OCI-M2 (cell line): ENCODE results near the gene IDH3G.

Experiments used
- DNase-seq: peaks from one replicate; lab custom pipeline; 2025; ENCODE audit not compliant: unreplicated experiment; lab: John Stamatoyannopoulos, UW

Gene IDH3G

GRCh38 chrX:153816831-153817690 is 22.9 kb upstream of the IDH3G start:
- no peak for DNase-seq

- no peak for DNase-seq
These were observed 20.6 kb upstream of the IDH3G start for GRCh38 chrX:153814591-153815315.

- no peak for DNase-seq
These were observed 19.0 kb upstream of the IDH3G start for GRCh38 chrX:153813161-153813560.

GRCh38 chrX:153812220-153812619 is 18.0 kb upstream of the IDH3G start:
- no peak for DNase-seq

GRCh38 chrX:153807976-153808375 is 13.8 kb upstream of the IDH3G start:
- no peak for DNase-seq

GRCh38 chrX:153806999-153807575 is 12.9 kb upstream of the IDH3G start:
- DNase-seq: no peak

- DNase-seq: no peak
These were observed 11.3 kb upstream of the IDH3G start for GRCh38 chrX:153805436-153805835.

GRCh38 chrX:153804621-153805020 is 10.4 kb upstream of the IDH3G start:
- DNase-seq: no peak

- no peak for DNase-seq
These were observed 10.0 kb upstream of the IDH3G start for GRCh38 chrX:153804100-153804595.

- DNase-seq: no peak
These were observed 9.3 kb upstream of the IDH3G start for GRCh38 chrX:153803211-153804099.

- no peak for DNase-seq
These were observed 8.4 kb upstream of the IDH3G start for GRCh38 chrX:153802513-153803045.

- DNase-seq: no peak
These were observed 7.5 kb upstream of the IDH3G start for GRCh38 chrX:153801669-153802068.

- no peak for DNase-seq
These were observed 6.6 kb upstream of the IDH3G start for GRCh38 chrX:153800746-153801145.

- DNase-seq: no peak
These were observed 6.1 kb upstream of the IDH3G start for GRCh38 chrX:153800177-153800722.

GRCh38 chrX:153799326-153799725 is 5.2 kb upstream of the IDH3G start:
- DNase-seq: no peak

- no peak for DNase-seq
These were observed 3.3 kb upstream of the IDH3G start for GRCh38 chrX:153797415-153798015.

GRCh38 chrX:153794897-153795816 is 982 bp upstream of the IDH3G start:
- DNase-seq: no peak

GRCh38 chrX:153793291-153793690 is 884 bp downstream of the IDH3G start:
- no peak for DNase-seq

GRCh38 chrX:153792368-153792767 is 1.8 kb downstream of the IDH3G start:
- DNase-seq: no peak
